ENCODE results near the gene TMEM120B.

The TMEM120B gene

GRCh38 chr12:121795034-121795968 lies 82.7 kb downstream of the TMEM120B start:
- peak; percentile 87 to 92 for DNase-seq (ENCODE audit: low read depth in 1 of 2, low spot score in 1 of 2)
- in situ Hi-C loops (cut with HindIII; ENCODE audit: low pct_unique_long_range_greater_than_20kb, low sequenced_read_pairs) = no loop called here
- no peak for TF ChIP-seq JUND (IDR thresholded peaks at IDR 0.05; ENCODE audit: low read depth)

- no peak for TF ChIP-seq JUND (IDR thresholded peaks at IDR 0.05; ENCODE audit: low read depth)
- in situ Hi-C loops (cut with HindIII; ENCODE audit: low pct_unique_long_range_greater_than_20kb, low sequenced_read_pairs) = no loop called here
- DNase-seq (ENCODE audit: low read depth in 1 of 2, low spot score in 1 of 2) = peak; percentile 91 to 94
Observed at GRCh38 chr12:121796855-121797751, 84.6 kb downstream of the TMEM120B start.

DNA sequence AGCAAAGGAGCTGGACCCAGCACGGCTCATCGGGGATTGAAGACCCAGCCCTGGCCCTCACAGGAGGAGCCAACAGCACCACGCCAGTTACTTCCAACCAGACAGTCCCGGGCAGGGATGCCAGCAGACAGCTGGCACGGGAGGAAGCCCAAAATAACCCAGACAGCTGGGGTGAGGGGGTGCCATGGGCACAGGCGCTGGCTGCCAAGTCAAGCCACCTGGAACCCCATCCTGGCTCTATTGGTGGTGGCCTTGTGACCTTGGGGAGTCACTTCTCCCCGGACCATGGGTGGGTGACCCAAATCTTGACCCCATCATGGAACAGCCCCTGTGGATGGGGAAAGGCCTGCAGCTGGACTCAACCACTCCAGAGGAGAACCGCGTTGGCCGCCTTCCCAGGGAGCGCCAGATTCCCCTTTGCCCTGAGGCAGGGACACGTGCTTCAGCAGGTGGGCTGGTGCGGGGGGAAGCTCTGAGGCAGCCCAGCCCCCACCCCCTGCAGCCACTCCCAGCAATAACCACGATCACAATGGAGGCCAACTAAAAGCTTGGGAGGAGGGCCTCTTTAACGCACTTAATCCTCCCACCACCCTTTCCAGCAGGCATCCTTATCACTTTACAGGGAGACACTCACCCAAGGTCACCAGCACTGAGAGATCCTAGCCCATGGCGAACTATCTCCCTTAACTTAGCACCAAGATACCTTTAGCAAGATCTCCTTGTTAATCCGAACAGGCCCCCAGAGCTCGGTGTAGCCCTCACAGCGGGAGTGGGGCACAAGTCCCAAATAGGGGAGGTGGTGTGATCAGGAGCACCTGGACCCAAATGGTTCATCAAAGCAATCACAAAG lies 85.6 kb downstream of the TMEM120B start:
- no peak for TF ChIP-seq JUND (IDR thresholded peaks at IDR 0.05; ENCODE audit: low read depth)
- peak in 1 of 2 experiments; percentile 44 for DNase-seq (ENCODE audit: low read depth in 1 of 2, low spot score in 1 of 2)
- in situ Hi-C loops (cut with HindIII; ENCODE audit: low pct_unique_long_range_greater_than_20kb, low sequenced_read_pairs) = no loop called here

DNA sequence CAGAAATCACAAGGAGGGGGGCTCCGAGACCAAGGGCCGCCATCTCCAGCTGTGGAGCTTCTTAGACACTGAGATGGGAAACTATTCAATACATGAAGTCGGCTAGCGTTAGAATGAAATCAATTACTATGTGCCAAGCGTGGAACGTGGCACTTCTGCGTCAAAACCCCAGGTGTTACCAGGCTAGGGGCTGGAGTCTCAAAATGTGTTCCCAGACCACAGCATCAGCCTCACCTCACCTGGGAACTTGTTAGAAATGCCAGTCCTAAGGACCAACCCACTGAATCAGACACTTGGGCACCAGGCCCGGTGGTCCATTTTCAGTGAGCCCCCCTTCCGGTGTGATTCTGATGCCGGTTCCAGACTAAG lies 86.2 kb downstream of the TMEM120B start:
- no peak for DNase-seq (ENCODE audit: low read depth in 1 of 2, low spot score in 1 of 2)
- in situ Hi-C loops (cut with HindIII; ENCODE audit: low pct_unique_long_range_greater_than_20kb, low sequenced_read_pairs) = no loop called here
- TF ChIP-seq JUND (IDR thresholded peaks at IDR 0.05; ENCODE audit: low read depth) = no peak

GRCh38 chr12:121799156-121799841 lies 86.7 kb downstream of the TMEM120B start:
- no peak for TF ChIP-seq JUND (IDR thresholded peaks at IDR 0.05; ENCODE audit: low read depth)
- in situ Hi-C loops (cut with HindIII; ENCODE audit: low pct_unique_long_range_greater_than_20kb, low sequenced_read_pairs) = no loop called here
- DNase-seq (ENCODE audit: low read depth in 1 of 2, low spot score in 1 of 2) = peak; percentile 93 to 98

DNA sequence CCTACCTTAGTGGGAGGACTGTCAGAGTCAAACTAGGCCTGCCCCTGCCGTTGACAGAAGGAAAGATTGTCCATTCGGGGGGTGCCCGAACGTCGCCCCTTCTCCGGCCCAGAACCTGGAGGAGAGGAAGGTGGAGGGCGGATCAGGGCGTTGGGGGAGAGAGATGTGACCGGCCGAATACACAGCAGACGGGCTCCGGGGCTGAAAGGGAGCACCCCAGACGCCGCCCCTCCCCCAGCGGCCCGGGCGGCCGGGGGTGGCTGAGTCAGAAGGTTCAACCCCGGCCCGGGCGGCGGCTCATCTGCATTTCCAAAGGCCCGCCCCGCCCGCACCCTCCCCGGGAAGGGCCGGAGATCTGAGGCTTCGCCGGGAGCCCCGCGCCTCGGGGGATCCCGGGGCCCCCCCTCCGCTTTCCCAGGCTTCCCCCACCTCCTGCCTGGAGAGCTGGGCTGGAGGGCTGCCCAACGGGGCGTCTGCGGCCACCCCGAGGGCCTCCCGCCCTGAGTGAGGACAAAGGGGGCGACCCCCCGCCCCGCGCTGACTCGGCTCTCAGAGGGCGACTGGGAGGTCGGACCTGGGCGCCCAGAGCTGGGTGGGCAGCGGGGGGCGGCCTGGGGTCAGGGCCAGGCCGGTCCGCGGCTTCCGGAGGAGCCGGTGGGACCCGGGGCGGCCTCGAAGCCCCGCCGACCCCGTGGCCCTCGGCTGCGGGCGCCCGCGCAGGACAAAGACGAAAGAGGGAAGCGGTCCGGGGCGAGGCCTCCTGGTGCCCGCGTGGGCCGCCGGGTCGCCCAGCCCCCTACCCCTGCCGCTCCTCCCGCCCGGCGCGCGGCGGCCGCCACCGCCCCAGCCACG lies 87.5 kb downstream of the TMEM120B start:
- in situ Hi-C loops (cut with HindIII; ENCODE audit: low pct_unique_long_range_greater_than_20kb, low sequenced_read_pairs) = no loop called here
- no peak for TF ChIP-seq JUND (IDR thresholded peaks at IDR 0.05; ENCODE audit: low read depth)

DNA sequence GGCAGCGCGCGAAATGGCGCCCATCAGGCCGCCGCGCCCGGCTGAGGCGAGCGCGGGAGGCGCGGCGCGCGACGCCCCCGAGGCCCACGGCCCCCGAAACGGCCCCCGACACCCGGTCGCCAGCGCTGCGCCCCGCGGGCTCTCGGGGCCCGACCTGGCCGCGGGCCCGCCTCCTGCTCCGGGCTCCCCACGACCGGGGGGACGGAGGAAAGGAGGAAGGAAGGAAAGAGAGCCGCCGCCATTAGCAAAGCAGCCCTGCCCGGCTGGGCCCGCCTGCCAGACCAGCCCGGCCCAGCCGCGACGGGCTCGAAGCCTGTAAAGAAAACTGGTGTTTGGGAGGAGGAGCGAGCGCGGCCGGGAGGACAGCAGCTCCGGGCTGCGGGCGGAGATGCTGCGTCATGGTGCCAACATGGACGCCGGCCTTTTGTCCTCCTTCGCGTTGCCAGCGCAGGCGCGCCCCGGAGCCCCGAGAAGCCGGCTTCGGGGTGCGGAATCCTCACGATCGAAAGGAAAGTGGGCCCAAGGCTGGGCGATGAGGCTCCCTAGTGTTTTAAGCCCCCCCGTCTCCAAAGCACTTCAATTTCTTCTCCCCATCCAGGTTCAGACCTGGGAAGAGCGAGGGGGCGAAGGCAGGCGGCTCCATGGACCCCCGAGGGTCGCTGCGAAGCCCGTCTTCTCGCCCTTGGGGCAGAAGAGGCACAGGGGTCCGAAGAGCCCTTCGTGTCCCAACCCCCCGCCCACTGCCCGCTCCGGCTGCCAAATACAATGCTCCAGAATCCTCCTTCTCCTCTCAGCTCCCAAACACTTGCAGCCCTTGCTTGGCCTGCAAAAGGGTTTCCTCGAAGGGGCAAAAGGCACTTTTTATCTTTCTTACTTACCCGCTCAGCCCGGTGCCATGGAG lies 88.4 kb downstream of the TMEM120B start:
- in situ Hi-C loops (cut with HindIII; ENCODE audit: low pct_unique_long_range_greater_than_20kb, low sequenced_read_pairs) = no loop called here
- 0 out of 2 replicates have a peak, but pooled peaks have one; percentile 27 for TF ChIP-seq JUND (IDR thresholded peaks at IDR 0.05; ENCODE audit: low read depth)
- DNase-seq (ENCODE audit: low read depth in 1 of 2, low spot score in 1 of 2) = peak; percentile 64 to 90

More for the DNA sequence above, 87.5 kb downstream of the TMEM120B start:
- peak; percentile 90 to 97 for DNase-seq (ENCODE audit: low read depth in 1 of 2, low spot score in 1 of 2)

DNA sequence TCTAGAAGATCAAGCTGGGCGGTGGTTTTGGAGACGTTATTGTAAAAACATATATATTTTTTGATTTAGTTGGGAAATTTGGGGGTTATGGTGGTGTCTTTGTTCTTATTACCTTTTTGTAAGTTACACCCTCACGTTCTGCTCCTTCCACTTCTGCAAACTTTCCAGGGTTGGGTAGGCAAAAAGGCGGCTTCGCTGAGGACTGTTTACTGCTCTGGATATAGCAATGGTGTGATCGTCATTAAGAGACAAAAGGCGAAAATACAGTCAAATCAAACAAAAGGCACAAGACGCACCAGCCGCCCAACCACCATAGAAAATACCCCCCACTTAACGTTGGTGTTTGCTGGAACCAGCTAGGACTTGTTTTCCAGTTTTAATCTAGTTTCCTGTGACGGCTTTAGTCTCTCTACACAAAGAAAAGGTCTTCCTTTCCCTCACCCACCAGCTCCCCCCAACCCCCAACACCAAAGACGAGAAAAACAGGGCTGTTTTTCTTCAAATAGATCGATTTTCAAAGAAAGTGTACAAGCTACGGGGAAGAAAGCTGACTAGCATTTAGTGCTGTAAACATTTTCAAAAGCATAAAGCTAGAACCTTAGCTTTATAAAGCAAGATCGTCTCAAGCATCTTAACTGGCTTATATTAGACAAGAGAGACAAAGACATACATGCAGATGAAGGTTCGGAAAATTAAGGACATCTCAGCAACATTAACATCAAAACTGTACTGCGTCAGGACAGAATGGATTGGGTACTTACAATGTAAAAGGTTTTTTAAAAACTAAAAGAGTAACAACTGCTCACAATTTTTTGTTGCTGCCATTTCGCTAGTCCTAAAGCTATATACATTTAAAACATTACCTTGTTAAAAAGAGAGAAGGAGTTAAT lies 89.3 kb downstream of the TMEM120B start:
- in situ Hi-C loops (cut with HindIII; ENCODE audit: low pct_unique_long_range_greater_than_20kb, low sequenced_read_pairs) = no loop called here

GRCh38 chr12:121802485-121802842 lies 89.9 kb downstream of the TMEM120B start:
- in situ Hi-C loops (cut with HindIII; ENCODE audit: low pct_unique_long_range_greater_than_20kb, low sequenced_read_pairs) = no loop called here
- DNase-seq (ENCODE audit: low read depth in 1 of 2, low spot score in 1 of 2) = no peak
- no peak for TF ChIP-seq JUND (IDR thresholded peaks at IDR 0.05; ENCODE audit: low read depth)

More for the DNA sequence above, 89.3 kb downstream of the TMEM120B start:
- DNase-seq (ENCODE audit: low read depth in 1 of 2, low spot score in 1 of 2) = no peak
- TF ChIP-seq JUND (IDR thresholded peaks at IDR 0.05; ENCODE audit: low read depth) = no peak
